ENCODE measurements around the gene WDR33.

The WDR33 gene

GRCh38 chr2:127681976-127682857, 128.8 kb downstream of the WDR33 start:
- Histone ChIP-seq H3K4me3 (ENCODE audit: low read length) (no peak overlapping the region), H3K4me1 (ENCODE audit: control insufficient read depth, insufficient read depth, low read length) (no peaks in the 10 kb centered on the region), H3K27me3 (ENCODE audit: control insufficient read depth, insufficient read depth, low read length) (no peaks in the 10 kb centered on the region), H3K36me3 (ENCODE audit: control insufficient read depth, insufficient read depth, low read length) (no peaks in the 10 kb centered on the region), H3K27ac (ENCODE audit: low read length) (no peak overlapping the region), H3K9me3 (ENCODE audit: control insufficient read depth, insufficient read depth, low read length) (no peaks in the 10 kb centered on the region)
- DNase-seq (ENCODE audit: low read depth, low spot score) = no peak
- WGBS (ENCODE audit: insufficient coverage, insufficient read length) = no CpG with 5 or more reads among the region's 6 CpGs

GRCh38 chr2:127681288-127681804, 129.6 kb downstream of the WDR33 start:
- Histone ChIP-seq H3K4me1 (ENCODE audit: control insufficient read depth, insufficient read depth, low read length) (no peaks in the 10 kb centered on the region), H3K27ac (ENCODE audit: low read length) (no peak overlapping the region), H3K9me3 (ENCODE audit: control insufficient read depth, insufficient read depth, low read length) (no peaks in the 10 kb centered on the region), H3K36me3 (ENCODE audit: control insufficient read depth, insufficient read depth, low read length) (no peaks in the 10 kb centered on the region), H3K4me3 (ENCODE audit: low read length) (no peak overlapping the region), H3K27me3 (ENCODE audit: control insufficient read depth, insufficient read depth, low read length) (peaks cover 3% of the 10 kb centered on the region; the same call in 1 of the 2 replicates)
- WGBS (ENCODE audit: insufficient coverage, insufficient read length) = no CpG with 5 or more reads among the region's 25 CpGs
- DNase-seq (ENCODE audit: low read depth, low spot score) = no peak

GRCh38 chr2:127680706-127681287, 130.2 kb downstream of the WDR33 start:
- H3K27me3 ChIP-seq (ENCODE audit: control insufficient read depth, insufficient read depth, low read length) = peaks cover 7% of the 10 kb centered on the region; the same call in 1 of the 2 replicates
- no peak for DNase-seq (ENCODE audit: low read depth, low spot score)
- no peak overlapping the region for H3K27ac ChIP-seq (ENCODE audit: low read length)
- no peaks in the 10 kb centered on the region for H3K9me3 ChIP-seq (ENCODE audit: control insufficient read depth, insufficient read depth, low read length)
- no peaks in the 10 kb centered on the region for H3K36me3 ChIP-seq (ENCODE audit: control insufficient read depth, insufficient read depth, low read length)
- no CpG with 5 or more reads among the region's 19 CpGs for WGBS (ENCODE audit: insufficient coverage, insufficient read length)
- 0 out of 2 replicates have a peak, but pooled peaks cover 2% of the 10 kb centered on the region for H3K4me1 ChIP-seq (ENCODE audit: control insufficient read depth, insufficient read depth, low read length)
- no peak overlapping the region for H3K4me3 ChIP-seq (ENCODE audit: low read length)

DNA sequence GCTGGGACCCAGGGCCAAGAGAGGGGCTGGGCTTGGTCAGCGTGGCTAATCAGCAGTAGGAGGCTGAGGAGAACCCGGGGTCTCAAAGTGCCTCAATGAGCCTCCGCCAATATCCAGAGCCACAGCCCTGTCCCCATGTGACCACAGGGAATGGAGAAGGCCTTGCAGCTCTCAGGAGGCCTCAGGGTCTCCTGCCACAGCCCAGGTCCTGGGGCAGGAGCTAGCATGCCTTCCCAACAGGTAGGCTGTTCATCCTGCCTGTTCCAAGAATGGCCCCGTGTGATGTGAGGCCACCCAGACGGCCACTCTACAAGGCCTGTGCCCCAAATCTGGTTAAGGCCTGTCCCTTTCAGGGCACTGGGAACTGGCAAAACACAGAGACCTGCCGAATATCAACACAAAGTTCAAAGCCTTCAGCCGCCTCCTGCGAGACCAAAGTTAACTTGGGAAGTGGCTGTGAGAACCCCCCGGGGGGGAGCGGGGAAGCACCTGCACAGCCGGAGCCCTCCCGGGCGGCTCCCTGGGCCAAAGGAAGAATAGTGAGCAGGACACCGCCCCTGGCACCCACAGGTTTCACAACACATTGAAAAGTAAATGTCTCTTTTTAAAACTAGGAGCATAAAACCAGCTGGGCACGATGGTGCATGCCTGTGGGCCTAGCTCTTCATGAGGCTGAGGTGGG, 131.2 kb downstream of the WDR33 start:
- no peak overlapping the region for H3K27ac ChIP-seq (ENCODE audit: low read length)
- H3K27me3 ChIP-seq (ENCODE audit: control insufficient read depth, insufficient read depth, low read length) = peaks cover 7% of the 10 kb centered on the region; the same call in 1 of the 2 replicates
- no peaks in the 10 kb centered on the region for H3K36me3 ChIP-seq (ENCODE audit: control insufficient read depth, insufficient read depth, low read length)
- DNase-seq (ENCODE audit: low read depth, low spot score) = no peak
- no peaks in the 10 kb centered on the region for H3K9me3 ChIP-seq (ENCODE audit: control insufficient read depth, insufficient read depth, low read length)
- H3K4me3 ChIP-seq (ENCODE audit: low read length) = no peak overlapping the region
- WGBS (ENCODE audit: insufficient coverage, insufficient read length) = no CpG with 5 or more reads among the region's 15 CpGs
- 0 out of 2 replicates have a peak, but pooled peaks cover 2% of the 10 kb centered on the region for H3K4me1 ChIP-seq (ENCODE audit: control insufficient read depth, insufficient read depth, low read length)

DNA sequence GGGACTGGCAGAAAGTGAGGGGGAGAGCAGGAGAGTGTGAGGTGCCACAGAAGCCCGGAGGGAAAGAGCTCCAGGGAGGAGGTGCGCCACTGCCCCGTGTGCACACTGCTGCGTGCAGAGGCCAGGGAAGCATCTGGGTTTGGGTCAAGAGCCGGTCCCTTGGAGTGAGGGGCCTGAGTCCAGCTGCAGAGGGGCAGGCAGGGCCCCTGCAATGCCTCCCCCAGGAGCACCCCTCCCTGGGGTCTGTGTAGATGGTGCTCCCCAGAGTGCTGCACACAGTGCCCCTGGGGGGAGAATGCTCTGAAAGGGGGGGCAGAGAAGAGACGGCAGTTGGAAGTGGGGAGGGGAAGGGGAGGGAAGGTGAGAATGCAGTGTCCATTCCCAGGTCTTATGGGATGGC, 132.0 kb downstream of the WDR33 start:
- Histone ChIP-seq H3K4me3 (ENCODE audit: low read length) (no peak overlapping the region), H3K27ac (ENCODE audit: low read length) (no peak overlapping the region), H3K9me3 (ENCODE audit: control insufficient read depth, insufficient read depth, low read length) (no peaks in the 10 kb centered on the region), H3K4me1 (ENCODE audit: control insufficient read depth, insufficient read depth, low read length) (peaks cover 6% of the 10 kb centered on the region; the same call in 1 of the 2 replicates), H3K27me3 (ENCODE audit: control insufficient read depth, insufficient read depth, low read length) (peaks cover 13% of the 10 kb centered on the region; the same call in 1 of the 2 replicates), H3K36me3 (ENCODE audit: control insufficient read depth, insufficient read depth, low read length) (no peaks in the 10 kb centered on the region)
- no peak for DNase-seq (ENCODE audit: low read depth, low spot score)
- WGBS (ENCODE audit: insufficient coverage, insufficient read length) = no CpG with 5 or more reads among the region's 6 CpGs

DNA sequence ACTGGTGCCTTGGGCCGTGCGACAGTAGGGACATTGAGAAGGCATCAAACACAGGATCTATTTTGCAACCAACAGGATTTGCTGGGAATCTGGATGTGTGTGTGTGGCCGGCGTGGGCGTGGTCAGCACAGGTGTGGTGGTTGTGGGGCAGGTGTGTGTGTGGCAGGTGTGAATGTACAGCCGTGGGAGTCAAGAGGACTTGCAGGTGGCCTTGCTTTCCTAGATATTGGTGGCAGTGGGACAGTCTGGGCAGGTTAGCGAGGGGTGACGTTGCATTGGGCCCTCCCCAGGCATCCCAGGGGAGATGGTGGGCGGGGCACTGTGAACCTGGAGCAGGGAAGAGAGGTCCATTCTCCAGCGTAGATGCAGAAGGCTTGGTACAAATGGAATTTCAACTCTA, 132.4 kb downstream of the WDR33 start:
- no peaks in the 10 kb centered on the region for H3K9me3 ChIP-seq (ENCODE audit: control insufficient read depth, insufficient read depth, low read length)
- WGBS (ENCODE audit: insufficient coverage, insufficient read length) = no CpG with 5 or more reads among the region's 10 CpGs
- no peaks in the 10 kb centered on the region for H3K36me3 ChIP-seq (ENCODE audit: control insufficient read depth, insufficient read depth, low read length)
- no peak overlapping the region for H3K27ac ChIP-seq (ENCODE audit: low read length)
- peaks cover 15% of the 10 kb centered on the region; the same call in 1 of the 2 replicates for H3K27me3 ChIP-seq (ENCODE audit: control insufficient read depth, insufficient read depth, low read length)
- H3K4me1 ChIP-seq (ENCODE audit: control insufficient read depth, insufficient read depth, low read length) = peaks cover 6% of the 10 kb centered on the region; the same call in 1 of the 2 replicates
- H3K4me3 ChIP-seq (ENCODE audit: low read length) = no peak overlapping the region
- no peak for DNase-seq (ENCODE audit: low read depth, low spot score)

DNA sequence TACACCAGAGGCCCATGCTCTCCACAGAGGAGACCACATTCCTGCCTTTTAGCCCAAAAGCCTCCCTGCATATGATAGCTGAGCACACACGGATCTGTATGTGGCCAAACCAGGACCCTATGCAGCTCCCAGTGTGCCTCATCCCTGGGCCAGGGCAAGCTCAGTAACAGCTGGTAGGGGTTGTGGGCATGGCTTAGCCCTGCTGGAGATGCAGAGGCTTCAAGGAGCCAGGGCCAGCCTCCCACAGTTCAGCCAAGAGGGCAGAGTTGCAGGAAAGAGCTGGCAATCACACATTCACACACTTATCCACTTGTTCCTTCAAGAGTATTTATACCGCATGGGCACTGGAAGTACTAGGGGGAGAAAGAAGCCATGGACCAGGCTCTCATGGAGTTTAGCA, 134.1 kb downstream of the WDR33 start:
- no peaks in the 10 kb centered on the region for H3K36me3 ChIP-seq (ENCODE audit: control insufficient read depth, insufficient read depth, low read length)
- DNase-seq (ENCODE audit: low read depth, low spot score) = no peak
- no peak overlapping the region for H3K27ac ChIP-seq (ENCODE audit: low read length)
- H3K4me3 ChIP-seq (ENCODE audit: low read length) = no peak overlapping the region
- peaks cover 15% of the 10 kb centered on the region; the same call in 1 of the 2 replicates for H3K27me3 ChIP-seq (ENCODE audit: control insufficient read depth, insufficient read depth, low read length)
- no peaks in the 10 kb centered on the region for H3K9me3 ChIP-seq (ENCODE audit: control insufficient read depth, insufficient read depth, low read length)
- peaks cover 6% of the 10 kb centered on the region; the same call in 1 of the 2 replicates for H3K4me1 ChIP-seq (ENCODE audit: control insufficient read depth, insufficient read depth, low read length)
- no CpG with 5 or more reads among the region's 2 CpGs for WGBS (ENCODE audit: insufficient coverage, insufficient read length)

- Histone ChIP-seq H3K4me1 (ENCODE audit: control insufficient read depth, insufficient read depth, low read length) (peaks cover 6% of the 10 kb centered on the region; the same call in 1 of the 2 replicates), H3K4me3 (ENCODE audit: low read length) (peak within 1 kb of the TSS; percentile 67; the same call in 1 of the 2 replicates), H3K27me3 (ENCODE audit: control insufficient read depth, insufficient read depth, low read length) (peaks cover 15% of the 10 kb centered on the region; the same call in 1 of the 2 replicates), H3K27ac (ENCODE audit: low read length) (no peak within 1 kb of the TSS), H3K9me3 (ENCODE audit: control insufficient read depth, insufficient read depth, low read length) (no peaks in the 10 kb centered on the region), H3K36me3 (ENCODE audit: control insufficient read depth, insufficient read depth, low read length) (no peaks in the 10 kb centered on the region)
- DNase-seq (ENCODE audit: low read depth, low spot score) = no peak
- no CpG with 5 or more reads among the region's 56 CpGs for WGBS (ENCODE audit: insufficient coverage, insufficient read length)
These were observed 135.4 kb downstream of the WDR33 start, which contains the start of gene LIMS2 for GRCh38 chr2:127675331-127676261. Gene LIMS2 (minus strand): TSS chr2:127675530. CDS start chr2:127675024, 506 bp downstream.

All from iPS DF 6.9 (cell line).